GM12864 (cell line): ENCODE data around the gene PLSCR1.

Experiments
- DNase-seq: peaks from one replicate; pipeline ENCODE4 v3.0.0-alpha.2; 2011; ENCODE audit warnings: low read depth
- H3K4me3 ChIP-seq: 2 replicates; pipeline ENCODE4 v1.5.1; 2011; ENCODE audit warnings: mild to moderate bottlenecking, low read depth, low read length, control low read depth
- TF ChIP-seq, protein P1 (sequence below): IDR thresholded peaks from 2 replicates; pipeline ENCODE4 v1.5.1; 2011; ENCODE audit warnings: low read depth, mild to moderate bottlenecking, moderate library complexity, low read length, control low read depth, inconsistent platforms; ENCODE audit errors: missing control alignments

PLSCR1 gene

DNA sequence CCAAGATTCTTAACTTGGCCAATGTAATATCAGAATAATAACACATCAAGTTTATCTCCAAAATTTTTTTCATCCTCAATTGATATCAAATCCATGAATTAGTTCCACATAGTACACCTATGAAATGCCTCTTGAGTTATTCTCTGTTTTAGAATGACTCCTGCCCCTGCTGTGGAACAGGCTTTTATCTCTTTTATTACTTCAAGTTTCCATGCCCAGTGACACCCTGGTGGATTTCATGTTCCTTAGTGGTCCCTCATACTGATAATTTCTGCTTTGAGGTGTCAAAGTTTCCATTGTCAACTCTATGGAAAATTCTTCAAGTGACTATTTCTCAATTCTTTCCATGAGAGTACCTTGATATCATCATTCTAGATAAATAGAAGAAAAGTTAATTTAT lies 24.6 kb downstream of the PLSCR1 start:
- TF ChIP-seq, protein P1, sequence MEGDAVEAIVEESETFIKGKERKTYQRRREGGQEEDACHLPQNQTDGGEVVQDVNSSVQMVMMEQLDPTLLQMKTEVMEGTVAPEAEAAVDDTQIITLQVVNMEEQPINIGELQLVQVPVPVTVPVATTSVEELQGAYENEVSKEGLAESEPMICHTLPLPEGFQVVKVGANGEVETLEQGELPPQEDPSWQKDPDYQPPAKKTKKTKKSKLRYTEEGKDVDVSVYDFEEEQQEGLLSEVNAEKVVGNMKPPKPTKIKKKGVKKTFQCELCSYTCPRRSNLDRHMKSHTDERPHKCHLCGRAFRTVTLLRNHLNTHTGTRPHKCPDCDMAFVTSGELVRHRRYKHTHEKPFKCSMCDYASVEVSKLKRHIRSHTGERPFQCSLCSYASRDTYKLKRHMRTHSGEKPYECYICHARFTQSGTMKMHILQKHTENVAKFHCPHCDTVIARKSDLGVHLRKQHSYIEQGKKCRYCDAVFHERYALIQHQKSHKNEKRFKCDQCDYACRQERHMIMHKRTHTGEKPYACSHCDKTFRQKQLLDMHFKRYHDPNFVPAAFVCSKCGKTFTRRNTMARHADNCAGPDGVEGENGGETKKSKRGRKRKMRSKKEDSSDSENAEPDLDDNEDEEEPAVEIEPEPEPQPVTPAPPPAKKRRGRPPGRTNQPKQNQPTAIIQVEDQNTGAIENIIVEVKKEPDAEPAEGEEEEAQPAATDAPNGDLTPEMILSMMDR, result no peak
- H3K4me3 ChIP-seq, result no peak overlapping the region
- DNase-seq, result no peak

DNA sequence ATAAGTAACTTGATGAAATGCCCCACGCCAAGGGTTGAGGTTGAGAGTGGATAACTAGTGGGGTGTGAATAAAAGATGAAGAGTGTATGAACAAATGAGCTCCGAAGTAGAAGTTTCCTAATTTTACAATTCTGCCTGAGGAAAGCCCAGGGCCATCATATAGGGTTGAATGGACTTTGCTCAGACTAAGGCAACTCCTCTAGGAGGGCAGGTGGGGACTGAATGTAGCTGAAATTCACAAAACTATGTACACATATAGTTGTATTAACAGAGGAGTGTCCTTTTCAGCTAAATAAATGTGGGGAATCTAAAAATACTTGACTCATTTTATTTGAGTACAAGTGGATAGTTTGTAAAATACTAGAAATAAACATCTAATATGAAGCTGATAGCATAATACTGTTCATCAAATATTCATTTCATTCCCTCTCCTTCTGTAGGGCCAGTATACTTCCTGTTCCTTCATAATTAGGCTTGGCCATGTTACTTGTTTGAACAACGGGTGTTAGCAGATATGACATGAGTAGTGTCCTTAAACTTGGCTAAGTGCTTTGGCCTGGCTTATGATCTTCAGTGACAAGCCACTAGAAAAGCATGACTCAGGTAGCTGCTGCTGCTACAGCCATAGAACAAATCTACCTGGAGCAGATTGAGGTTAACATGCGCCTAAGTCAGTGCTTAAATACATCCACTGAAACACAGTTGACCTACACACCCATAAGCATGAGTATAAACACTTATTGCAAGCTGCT lies 26.5 kb downstream of the PLSCR1 start:
- TF ChIP-seq, protein P1, result no peak
- no peak for DNase-seq
- H3K4me3 ChIP-seq, result no peak overlapping the region

DNA sequence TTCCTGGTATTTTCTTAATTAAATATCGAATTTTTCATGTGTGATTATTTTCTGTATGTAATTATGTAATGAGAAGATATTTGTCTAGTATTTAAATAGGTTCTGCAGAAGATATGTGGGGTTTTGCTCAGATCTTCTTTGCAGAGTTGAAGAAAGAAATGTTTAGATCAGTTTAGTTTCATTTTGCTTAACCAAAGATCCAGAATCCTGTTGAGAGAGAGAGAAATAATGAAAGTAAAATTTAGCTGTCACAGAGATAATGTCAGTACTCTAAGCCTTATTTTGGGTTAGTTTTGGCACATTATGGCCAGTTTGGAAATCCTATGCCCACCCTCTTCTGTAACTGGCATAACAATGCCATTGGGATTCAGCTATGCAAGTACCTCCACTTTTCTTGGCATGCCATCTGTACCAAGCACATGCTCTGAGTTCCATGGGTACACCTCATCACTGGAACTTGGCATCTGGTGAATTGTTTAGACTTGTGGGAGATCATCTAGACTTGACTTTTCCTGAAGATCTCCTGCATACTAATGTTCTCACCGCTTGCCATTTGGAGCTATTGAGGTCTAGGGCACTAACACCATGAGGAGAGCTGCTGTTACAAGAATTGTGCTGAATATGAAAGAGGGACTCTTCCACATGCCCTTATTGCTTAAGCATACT lies 30.9 kb downstream of the PLSCR1 start:
- no peak overlapping the region for H3K4me3 ChIP-seq
- TF ChIP-seq, protein P1, result no peak
- DNase-seq, result no peak

DNA sequence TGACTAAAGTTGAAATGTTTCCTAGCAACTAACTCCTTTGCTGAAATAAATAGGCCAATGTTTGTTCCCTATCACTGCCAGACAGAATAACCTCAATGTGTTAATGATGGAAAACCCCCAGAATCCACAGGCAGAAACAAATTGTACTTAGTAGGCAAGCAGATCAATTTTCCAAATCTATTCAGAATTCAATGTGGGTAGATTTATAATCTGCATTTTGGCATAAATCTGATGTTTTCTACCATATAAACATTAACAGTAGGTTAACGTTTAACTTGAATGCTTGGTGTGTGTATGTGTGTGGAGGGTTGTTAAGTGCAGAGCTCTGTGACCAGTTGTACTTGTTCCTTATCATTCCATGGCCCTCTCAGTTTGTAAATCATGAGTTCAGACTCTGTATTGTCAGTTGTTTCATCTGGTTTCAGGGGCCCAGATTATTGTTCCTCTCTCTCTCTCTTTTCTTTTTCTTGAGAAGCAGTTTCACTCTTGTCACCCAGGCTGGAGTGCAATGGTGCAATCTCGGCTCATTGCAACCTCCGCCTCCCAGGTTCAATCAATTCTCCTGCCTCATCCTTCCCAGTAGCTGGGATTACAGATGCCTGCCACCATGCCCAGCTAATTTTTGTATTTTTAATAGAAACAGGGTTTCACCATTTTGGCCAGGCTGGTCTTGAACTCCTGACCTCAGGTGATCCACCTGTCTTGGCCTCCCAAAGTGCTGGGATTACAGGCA lies 32.8 kb downstream of the PLSCR1 start:
- TF ChIP-seq, protein P1, result no peak
- DNase-seq, result no peak
- no peak overlapping the region for H3K4me3 ChIP-seq

DNA sequence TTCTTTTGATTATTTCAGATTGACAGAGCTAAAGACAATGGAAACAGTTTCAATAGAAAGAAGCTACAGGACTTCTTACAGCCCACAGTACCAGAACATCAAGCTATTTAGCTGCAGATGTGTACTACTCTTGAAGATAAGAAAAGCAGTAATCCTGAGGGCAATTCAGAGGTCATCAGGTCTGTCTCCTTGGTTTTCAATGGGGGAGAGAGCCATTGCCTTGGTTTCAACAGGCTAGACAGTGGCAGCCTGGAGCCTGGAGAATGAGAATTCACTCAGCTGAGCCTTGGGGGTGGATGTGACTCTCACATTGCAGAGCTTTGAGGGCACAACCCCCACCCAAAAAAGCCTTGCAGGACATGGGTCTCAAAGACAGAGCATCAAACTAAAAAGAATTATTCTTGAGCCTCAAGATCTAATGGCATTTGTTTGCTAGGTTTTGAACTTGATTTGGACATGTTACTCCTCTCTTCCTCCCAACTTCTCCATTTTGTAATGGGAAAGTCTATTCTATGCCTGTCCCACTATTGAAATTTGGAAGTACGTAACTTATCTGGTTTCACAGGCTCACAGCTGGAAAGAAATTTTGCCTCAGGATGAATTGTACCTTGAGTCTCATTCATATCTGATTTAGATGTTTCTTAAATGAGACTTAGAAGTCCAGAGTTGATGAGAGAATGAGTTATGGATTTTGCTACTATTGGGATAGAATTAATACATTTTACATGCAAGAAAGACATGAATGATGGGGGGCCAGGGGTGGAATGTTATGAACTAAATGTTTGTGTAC lies 36.9 kb downstream of the PLSCR1 start:
- DNase-seq, result no peak
- TF ChIP-seq, protein P1, result no peak
- no peak overlapping the region for H3K4me3 ChIP-seq

DNA sequence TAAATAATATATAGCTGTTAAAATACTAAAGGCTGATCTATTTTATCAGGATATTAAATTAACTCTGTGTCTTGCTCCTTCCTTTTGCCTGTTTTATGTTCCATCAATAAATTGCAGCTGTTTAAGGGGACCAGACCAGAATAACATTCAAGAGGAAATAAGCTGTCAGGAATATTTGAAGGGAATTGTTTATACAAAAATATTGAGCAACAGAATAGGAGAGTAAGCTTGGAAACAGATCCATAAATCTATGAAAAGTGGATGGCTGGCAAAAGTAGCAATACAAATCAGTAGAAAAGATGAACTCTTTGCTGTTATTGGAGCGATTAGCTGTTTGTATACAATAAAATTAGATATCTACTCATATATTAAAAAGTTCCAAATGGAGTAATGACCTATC lies 38.9 kb downstream of the PLSCR1 start:
- TF ChIP-seq, protein P1, result no peak
- no peak for DNase-seq
- no peak overlapping the region for H3K4me3 ChIP-seq
